Esophagus squamous epithelium (tissue), 5 donors: Measurements from ENCODE around the gene KRT78. TPM values are rescaled to one million over a fixed set of nuclear protein-coding genes. Genes with fewer than 3 reads are reported as not detected.

Experiments
- DNase-seq: peaks from one replicate; lab custom pipeline; 2025; lab: John Stamatoyannopoulos, UW
- H3K27ac ChIP-seq, 4 donors: fragments of 200-600 bp; sonication (generic); one replicate each; pipeline ENCODE4 v1.5.1; 2016 to 2019; ENCODE audit warnings: mild to moderate bottlenecking in 1 of 4
- H3K27me3 ChIP-seq, 4 donors: fragments of 200-600 bp; sonication (generic); 1 replicate in 3 of 4; 2 replicates in 1 of 4; pipeline versions ENCODE4 v1.5.1 to v1.6.0; 2017 to 2021; ENCODE audit warnings: antibody characterized with exemption in 1 of 4
- H3K36me3 ChIP-seq, 3 donors: fragments of 200-600 bp; sonication (generic); one replicate each; pipeline ENCODE4 v1.5.1; 2016 to 2019
- H3K4me1 ChIP-seq, 3 donors: fragments of 200-600 bp; sonication (generic); one replicate each; pipeline ENCODE4 v1.5.1; 2017 to 2019
- H3K4me3 ChIP-seq, 4 donors: fragments of 200-600 bp; sonication (generic); 1 replicate in 3 of 4; 2 replicates in 1 of 4; pipeline ENCODE4 v1.5.1; 2016 to 2019; ENCODE audit warnings: mild to moderate bottlenecking in 2 of 4, moderate library complexity in 1 of 4
- H3K9me3 ChIP-seq, 3 donors: fragments of 200-600 bp; sonication (generic); one replicate each; pipeline ENCODE4 v1.5.1; 2016 to 2019
- CTCF ChIP-seq, 6 experiments: fragments of 450-650 bp in 4 of 6; fragments of 200-600 bp in 2 of 6; sonication (generic) in 2 of 6; IDR thresholded peaks; one replicate each; pipeline ENCODE4 v1.5.1; 2016 to 2019; ENCODE audit warnings: antibody characterized with exemption in 6 of 6, mild to moderate bottlenecking in 4 of 6, moderate library complexity in 4 of 6
- POLR2A ChIP-seq, 4 donors: fragments of 450-650 bp; IDR thresholded peaks; one replicate each; pipeline ENCODE4 v1.6.1; 2017; ENCODE audit warnings: antibody characterized with exemption in 4 of 4, mild to moderate bottlenecking in 4 of 4, moderate library complexity in 3 of 4
- WGBS, 2 donors: methylation state at CpG; one replicate each; pipeline ENCODE4 v1.1.5; 2018; 5-methylcytosine and 5-hydroxymethylcytosine counted together
- intact Hi-C: fragments of 100-400 bp; cut with DNase I; formaldehyde crosslinking; loops from one replicate; pipeline ENCODE4 v1.15.0; 2022
- total RNA-seq, 4 donors: library from RNA; depleted of rRNA; stranded (reverse); fragments of >200 nt; gene quantifications; one replicate each; pipeline ENCODE4 v1.1.0, GENCODE V29; 2016
- donor health status: DM: yes; HTN: yes; CAD: no.

The KRT78 gene
- 100 to 1,000 TPM; 194 to 481 (median 307) TPM for total RNA-seq

- Histone ChIP-seq H3K27me3 (peaks cover 0 to 5% (median 0%) of the 10 kb centered on the region in 4 donors), H3K36me3 (no peaks in the 10 kb centered on the region), H3K27ac (peak within 1 kb of the TSS; percentile 49 to 83 (median 73)), H3K4me1 (peaks cover 3 to 47% (median 7%) of the 10 kb centered on the region in 3 donors), H3K4me3 (peak within 1 kb of the TSS in 2 of 4 donors; percentile 23 to 29), H3K9me3 (no peaks in the 10 kb centered on the region)
- no peak for DNase-seq
- no peak for TF ChIP-seq CTCF (IDR thresholded peaks at IDR 0.05)
- intact Hi-C loops = no loop called here
- 44 to 75% methylated on average over 3 to 6 of the region's 16 CpGs for WGBS, 2 donors
Observed at GRCh38 chr12:52848661-52849255, at the start of gene KRT78. Gene KRT78 (minus strand): TSS chr12:52848994. CDS start chr12:52848930, 64 bp downstream.

GRCh38 chr12:52896190-52897100 is 47.7 kb upstream of the KRT78 start:
- no peak for DNase-seq
- Histone ChIP-seq H3K4me1 (peaks cover 0 to 6% (median 0%) of the 10 kb centered on the region in 3 donors), H3K9me3 (no peaks in the 10 kb centered on the region), H3K4me3 (no peak overlapping the region), H3K36me3 (peaks cover 0 to 36% (median 0%) of the 10 kb centered on the region in 3 donors), H3K27ac (no peak overlapping the region), H3K27me3 (peaks cover 0 to 8% (median 0%) of the 10 kb centered on the region in 4 donors)
- TF ChIP-seq CTCF (IDR thresholded peaks at IDR 0.05) (no peak), POLR2A (IDR thresholded peaks at IDR 0.05) (no peak)
- intact Hi-C loops = no loop called here
- WGBS, 2 donors = 70 to 100% methylated on average over 1 to 3 of the region's 3 CpGs

GRCh38 chr12:52895726-52896189 is 47.0 kb upstream of the KRT78 start:
- no peak for DNase-seq
- Histone ChIP-seq H3K4me3 (no peak overlapping the region), H3K27ac (no peak overlapping the region), H3K9me3 (no peaks in the 10 kb centered on the region), H3K4me1 (peaks cover 0 to 6% (median 0%) of the 10 kb centered on the region in 3 donors), H3K27me3 (peaks cover 0 to 8% (median 0%) of the 10 kb centered on the region in 4 donors), H3K36me3 (peaks cover 0 to 29% (median 0%) of the 10 kb centered on the region in 3 donors)
- 8 to 54% methylated on average over 1 to 2 of the region's 2 CpGs for WGBS, 2 donors
- intact Hi-C loops = no loop called here
- TF ChIP-seq CTCF (IDR thresholded peaks at IDR 0.05) (no peak), POLR2A (IDR thresholded peaks at IDR 0.05) (no peak)

- Histone ChIP-seq H3K9me3 (no peaks in the 10 kb centered on the region), H3K4me3 (no peak overlapping the region), H3K27me3 (peaks cover 0 to 10% (median 0%) of the 10 kb centered on the region in 4 donors), H3K27ac (no peak overlapping the region), H3K36me3 (peaks cover 0 to 2% (median 0%) of the 10 kb centered on the region in 3 donors), H3K4me1 (peaks cover 0 to 6% (median 0%) of the 10 kb centered on the region in 3 donors)
- no peak for DNase-seq
- TF ChIP-seq POLR2A (IDR thresholded peaks at IDR 0.05) (no peak), CTCF (IDR thresholded peaks at IDR 0.05) (no peak)
- intact Hi-C loops = no loop called here
Observed at GRCh38 chr12:52892974-52893373, 44.2 kb upstream of the KRT78 start.
